Urinary bladder (tissue), 4 donors: ENCODE measurements around the gene S100B. TPM values are rescaled to one million over a fixed set of nuclear protein-coding genes. Genes with fewer than 3 reads are reported as not detected.

Experiments used
- DNase-seq: peaks from one replicate; pipeline ENCODE4 v3.0.0-alpha.2; 2015; ENCODE audit errors: extremely low spot score
- H3K27ac ChIP-seq: one replicate; pipeline ENCODE4 v1.5.1; 2013; ENCODE audit warnings: low read depth, mild to moderate bottlenecking, moderate library complexity
- H3K36me3 ChIP-seq: one replicate; pipeline ENCODE4 v1.6.1; 2013; ENCODE audit warnings: mild to moderate bottlenecking, moderate library complexity; ENCODE audit not compliant: insufficient read depth
- H3K4me1 ChIP-seq: one replicate; pipeline ENCODE4 v1.6.1; 2013; ENCODE audit warnings: mild to moderate bottlenecking, moderate library complexity; ENCODE audit not compliant: insufficient read depth
- H3K4me3 ChIP-seq: one replicate; pipeline ENCODE4 v1.5.1; 2013; ENCODE audit warnings: low read depth, low read length
- WGBS: extraction: QIAGEN DNeasy Blood & Tissue Kit; methylation state at CpG from one replicate; pipeline ENCODE4 v1.1.7; 2013; 5-methylcytosine and 5-hydroxymethylcytosine counted together
- polyA plus RNA-seq: library from polyadenylated mRNA; stranded (reverse); fragments of 200-250 nt; gene quantifications from one replicate; pipeline ENCODE4 v1.2.3, GENCODE V29; 2013
- total RNA-seq: library from RNA; depleted of rRNA; stranded (reverse); fragments of >200 nt; gene quantifications from one replicate; pipeline ENCODE4 v1.2.3, GENCODE V29; 2014
- donor health status: healthy with polysubstance abuse.
- donor health status: healthy.

Gene S100B
- total and polyA plus RNA-seq, 2 donors, result 12.4 to 31.9 TPM

GRCh38 chr21:46621457-46622182, 16.7 kb upstream of the S100B start:
- no peak overlapping the region for H3K27ac ChIP-seq
- no peaks in the 10 kb centered on the region for H3K4me1 ChIP-seq
- no peaks in the 10 kb centered on the region for H3K36me3 ChIP-seq
- no peak for DNase-seq
- no peak overlapping the region for H3K4me3 ChIP-seq
- 78% methylated on average over 9 of the region's 9 CpGs for WGBS

- Histone ChIP-seq H3K4me3 (no peak overlapping the region), H3K36me3 (no peaks in the 10 kb centered on the region), H3K27ac (no peak overlapping the region), H3K4me1 (no peaks in the 10 kb centered on the region)
- DNase-seq, result no peak
- 89% methylated on average over 7 of the region's 7 CpGs for WGBS
Observed at GRCh38 chr21:46620846-46621245, 16.0 kb upstream of the S100B start.

GRCh38 chr21:46619846-46620245, 15.0 kb upstream of the S100B start:
- no peak for DNase-seq
- no peaks in the 10 kb centered on the region for H3K36me3 ChIP-seq
- no peak overlapping the region for H3K4me3 ChIP-seq
- 90% methylated on average over 2 of the region's 2 CpGs for WGBS
- H3K4me1 ChIP-seq, result no peaks in the 10 kb centered on the region
- H3K27ac ChIP-seq, result no peak overlapping the region

GRCh38 chr21:46618738-46619379, 14.0 kb upstream of the S100B start:
- H3K4me1 ChIP-seq, result no peaks in the 10 kb centered on the region
- WGBS, result 85% methylated on average over 5 of the region's 5 CpGs

GRCh38 chr21:46617267-46618051, 12.6 kb upstream of the S100B start:
- no peak for DNase-seq
- H3K36me3 ChIP-seq, result no peaks in the 10 kb centered on the region
- H3K4me1 ChIP-seq, result no peaks in the 10 kb centered on the region
- 60% methylated on average over 6 of the region's 6 CpGs for WGBS
- H3K4me3 ChIP-seq, result no peak overlapping the region
- no peak overlapping the region for H3K27ac ChIP-seq

More at GRCh38 chr21:46618738-46619379, 14.0 kb upstream of the S100B start:
- Histone ChIP-seq H3K36me3 (no peaks in the 10 kb centered on the region), H3K27ac (no peak overlapping the region), H3K4me3 (no peak overlapping the region)
- DNase-seq, result no peak

GRCh38 chr21:46616656-46617055, 11.8 kb upstream of the S100B start:
- no peaks in the 10 kb centered on the region for H3K36me3 ChIP-seq
- no peaks in the 10 kb centered on the region for H3K4me1 ChIP-seq
- no peak overlapping the region for H3K27ac ChIP-seq
- no peak for DNase-seq
- WGBS, result 96% methylated on average over 1 of the region's 1 CpG
- H3K4me3 ChIP-seq, result no peak overlapping the region

GRCh38 chr21:46616050-46616449, 11.2 kb upstream of the S100B start:
- WGBS, result 90% methylated on average over 2 of the region's 2 CpGs
- Histone ChIP-seq H3K4me1 (no peaks in the 10 kb centered on the region), H3K36me3 (no peaks in the 10 kb centered on the region), H3K27ac (no peak overlapping the region), H3K4me3 (no peak overlapping the region)
- no peak for DNase-seq

- no peak overlapping the region for H3K27ac ChIP-seq
- no peaks in the 10 kb centered on the region for H3K4me1 ChIP-seq
- no peak for DNase-seq
- 89% methylated on average over 6 of the region's 6 CpGs for WGBS
- no peaks in the 10 kb centered on the region for H3K36me3 ChIP-seq
- no peak overlapping the region for H3K4me3 ChIP-seq
Observed at GRCh38 chr21:46613391-46613790, 8.5 kb upstream of the S100B start.

- H3K36me3 ChIP-seq, result no peaks in the 10 kb centered on the region
- WGBS, result 87% methylated on average over 6 of the region's 6 CpGs
- DNase-seq, result no peak
- no peaks in the 10 kb centered on the region for H3K4me1 ChIP-seq
- H3K27ac ChIP-seq, result no peak overlapping the region
- no peak overlapping the region for H3K4me3 ChIP-seq
Observed at GRCh38 chr21:46610018-46610701, 5.3 kb upstream of the S100B start.

- DNase-seq, result no peak
- no peak overlapping the region for H3K27ac ChIP-seq
- H3K4me1 ChIP-seq, result no peaks in the 10 kb centered on the region
- no peak overlapping the region for H3K4me3 ChIP-seq
- WGBS, result 80% methylated on average over 3 of the region's 3 CpGs
- no peaks in the 10 kb centered on the region for H3K36me3 ChIP-seq
Observed at GRCh38 chr21:46608672-46609111, 3.8 kb upstream of the S100B start.

- no peak overlapping the region for H3K27ac ChIP-seq
- WGBS, result 87% methylated on average over 2 of the region's 2 CpGs
- no peak overlapping the region for H3K4me3 ChIP-seq
- no peaks in the 10 kb centered on the region for H3K36me3 ChIP-seq
- DNase-seq, result no peak
- H3K4me1 ChIP-seq, result no peaks in the 10 kb centered on the region
Observed at GRCh38 chr21:46607636-46608035, 2.8 kb upstream of the S100B start.

- H3K36me3 ChIP-seq, result no peaks in the 10 kb centered on the region
- H3K27ac ChIP-seq, result no peak overlapping the region
- no peak for DNase-seq
- H3K4me1 ChIP-seq, result no peaks in the 10 kb centered on the region
- H3K4me3 ChIP-seq, result no peak overlapping the region
- WGBS, result 81% methylated on average over 7 of the region's 7 CpGs
Observed at GRCh38 chr21:46606427-46606813, 1.5 kb upstream of the S100B start.

GRCh38 chr21:46605767-46606426, 1.0 kb upstream of the S100B start:
- Histone ChIP-seq H3K36me3 (no peaks in the 10 kb centered on the region), H3K4me1 (no peaks in the 10 kb centered on the region), H3K27ac (no peak overlapping the region), H3K4me3 (no peak overlapping the region)
- no peak for DNase-seq
- 78% methylated on average over 14 of the region's 14 CpGs for WGBS
